Prostate gland (tissue), 2 donors: ENCODE data around the gene RARS1.

Experiments
- CTCF ChIP-seq, 4 experiments: fragments of 200-600 bp in 2 of 4; fragments of 450-650 bp in 2 of 4; sonication (generic) in 2 of 4; IDR thresholded peaks; 1 replicate in 3 of 4; 2 replicates in 1 of 4; pipeline ENCODE4 v1.5.1; 2016 to 2019; ENCODE audit warnings: antibody characterized with exemption in 4 of 4, mild to moderate bottlenecking in 2 of 4, moderate library complexity in 2 of 4
- POLR2A ChIP-seq: fragments of 450-650 bp; IDR thresholded peaks from one replicate; pipeline ENCODE4 v1.6.1; 2016; ENCODE audit warnings: antibody characterized with exemption, mild to moderate bottlenecking

- no peak for TF ChIP-seq CTCF (IDR thresholded peaks at IDR 0.05)
- no peak for TF ChIP-seq POLR2A
Measured at GRCh38 chr5:168481330-168481788, 4.9 kb upstream of the RARS1 start.
